GM12892 (cell line): ENCODE measurements around the gene RLN1.

Experiments used
- POLR2A ChIP-seq: IDR thresholded peaks from 2 replicates; pipeline ENCODE4 v1.6.1; 2011; ENCODE audit warnings: low read depth, low read length, control low read depth
- POLR2AphosphoS5 ChIP-seq: IDR thresholded peaks from 2 replicates; pipeline ENCODE4 v1.6.1; 2011; ENCODE audit warnings: low read depth, low read length, control low read depth

DNA sequence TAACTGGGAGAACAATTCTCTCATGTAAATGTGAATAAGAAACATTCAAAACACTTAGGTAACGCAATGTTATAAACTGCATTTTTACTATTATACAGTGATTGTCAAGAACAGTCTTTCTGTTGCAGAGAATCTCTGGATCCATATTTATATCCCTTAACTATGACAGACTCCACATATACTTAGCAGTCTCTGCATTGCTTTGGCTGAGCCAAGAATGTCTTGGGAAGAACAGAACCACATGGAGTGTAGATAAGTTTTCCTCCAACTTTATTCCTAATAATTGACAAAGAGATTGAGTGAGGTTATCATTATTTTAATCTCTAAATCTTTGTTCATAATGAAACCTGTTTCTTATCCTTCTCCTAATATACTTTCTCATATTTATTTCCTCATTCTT is 15.6 kb upstream of the RLN1 start:
- TF ChIP-seq POLR2A (no peak), POLR2AphosphoS5 (no peak)
